ENCODE measurements around the gene PLS1.

The PLS1 gene

GRCh38 chr3:142609136-142609535, 12.9 kb downstream of the PLS1 start:
- H3K4me3 ChIP-seq (ENCODE audit: low read length), result no peak overlapping the region
- no peak for TF ChIP-seq ZNF274 (IDR thresholded peaks at IDR 0.05; ENCODE audit: low read depth, low read length)

GRCh38 chr3:142611206-142611605, 15.0 kb downstream of the PLS1 start:
- no peak for TF ChIP-seq ZNF274 (IDR thresholded peaks at IDR 0.05; ENCODE audit: low read depth, low read length)

GRCh38 chr3:142613491-142613890, 17.3 kb downstream of the PLS1 start:
- no peak for TF ChIP-seq ZNF274 (IDR thresholded peaks at IDR 0.05; ENCODE audit: low read depth, low read length)
- no peak overlapping the region for H3K4me3 ChIP-seq (ENCODE audit: low read length)

More at GRCh38 chr3:142611206-142611605, 15.0 kb downstream of the PLS1 start:
- H3K4me3 ChIP-seq (ENCODE audit: low read length), result no peak overlapping the region

DNA sequence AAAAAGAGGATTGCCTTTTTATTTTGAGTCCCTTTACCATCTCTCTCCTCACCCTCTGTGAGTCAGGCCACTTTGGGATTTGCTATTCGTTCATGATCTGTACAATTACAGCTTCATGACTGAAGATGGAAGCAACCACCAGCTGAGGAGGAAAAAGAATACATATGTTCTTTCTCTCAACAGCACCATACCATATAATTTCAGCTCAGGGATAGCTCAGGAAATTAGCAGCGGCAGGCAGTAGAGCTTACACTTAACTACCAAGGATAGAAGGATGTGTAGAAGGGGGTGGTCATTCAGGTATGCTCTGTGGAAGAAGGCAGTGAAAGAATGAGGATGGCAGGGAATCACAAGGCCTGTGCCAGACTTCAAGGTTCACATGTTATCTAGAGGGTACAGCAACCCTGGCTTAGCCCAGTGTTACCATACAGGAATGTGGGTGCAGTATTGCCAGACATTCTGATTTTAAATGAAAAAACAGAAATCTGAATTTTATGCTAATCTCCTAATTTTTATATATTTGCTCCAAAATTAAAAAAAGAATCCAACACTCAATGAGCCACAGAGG, 17.9 kb downstream of the PLS1 start:
- no peak for TF ChIP-seq ZNF274 (IDR thresholded peaks at IDR 0.05; ENCODE audit: low read depth, low read length)
- no peak overlapping the region for H3K4me3 ChIP-seq (ENCODE audit: low read length)

DNA sequence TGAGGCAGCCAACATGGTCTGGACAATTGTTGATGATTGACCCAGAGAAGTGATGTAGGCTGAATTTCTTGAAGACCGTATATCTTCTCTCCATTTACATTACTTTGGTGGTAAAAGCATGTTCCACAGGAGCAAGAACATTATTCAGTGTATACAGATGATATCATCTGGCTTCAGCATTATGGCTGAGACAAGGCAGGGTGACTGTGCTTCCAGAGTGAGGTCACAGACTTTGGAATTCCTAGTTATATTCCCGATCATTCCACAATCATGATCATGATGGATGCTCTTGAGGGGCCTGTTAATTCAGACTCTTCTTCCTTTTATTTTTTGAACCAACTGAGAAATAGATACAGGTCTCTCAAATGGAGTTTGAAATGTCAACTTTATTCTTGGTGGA, 19.0 kb downstream of the PLS1 start:
- H3K4me3 ChIP-seq (ENCODE audit: low read length), result no peak overlapping the region
- TF ChIP-seq ZNF274 (IDR thresholded peaks at IDR 0.05; ENCODE audit: low read depth, low read length), result no peak

DNA sequence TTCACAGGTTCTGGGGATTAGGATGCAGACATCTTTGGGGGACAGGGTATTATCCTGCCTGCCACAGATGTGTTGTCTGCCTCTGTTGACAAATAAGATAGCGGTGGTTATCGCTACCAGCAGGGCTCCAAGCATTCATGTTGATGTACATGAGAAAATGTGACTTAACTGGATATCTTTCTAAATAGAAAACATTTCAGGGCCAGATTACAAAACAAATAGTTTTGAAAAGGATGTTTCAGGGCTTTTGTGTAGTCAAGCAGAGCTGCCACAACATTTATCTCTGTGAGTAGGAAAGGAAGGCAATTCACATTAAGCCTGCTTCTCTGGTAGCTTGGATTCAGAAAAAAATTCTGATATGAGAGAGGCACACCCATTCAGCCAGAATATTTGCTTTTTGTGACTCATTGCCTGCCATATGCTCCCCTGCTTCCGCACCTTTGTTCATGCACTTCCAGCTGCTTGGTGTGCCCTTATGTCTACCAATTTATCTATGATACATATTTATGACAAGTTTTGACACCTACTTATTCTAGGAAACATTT, 22.8 kb downstream of the PLS1 start:
- TF ChIP-seq ZNF274 (IDR thresholded peaks at IDR 0.05; ENCODE audit: low read depth, low read length), result no peak
- no peak overlapping the region for H3K4me3 ChIP-seq (ENCODE audit: low read length)

- no peak for TF ChIP-seq ZNF274 (IDR thresholded peaks at IDR 0.05; ENCODE audit: low read depth, low read length)
- no peak overlapping the region for H3K4me3 ChIP-seq (ENCODE audit: low read length)
Measured at GRCh38 chr3:142622405-142622804, 26.2 kb downstream of the PLS1 start.

- no peak for TF ChIP-seq ZNF274 (IDR thresholded peaks at IDR 0.05; ENCODE audit: low read depth, low read length)
- no peak overlapping the region for H3K4me3 ChIP-seq (ENCODE audit: low read length)
Measured at GRCh38 chr3:142623194-142623593, 27.0 kb downstream of the PLS1 start.

DNA sequence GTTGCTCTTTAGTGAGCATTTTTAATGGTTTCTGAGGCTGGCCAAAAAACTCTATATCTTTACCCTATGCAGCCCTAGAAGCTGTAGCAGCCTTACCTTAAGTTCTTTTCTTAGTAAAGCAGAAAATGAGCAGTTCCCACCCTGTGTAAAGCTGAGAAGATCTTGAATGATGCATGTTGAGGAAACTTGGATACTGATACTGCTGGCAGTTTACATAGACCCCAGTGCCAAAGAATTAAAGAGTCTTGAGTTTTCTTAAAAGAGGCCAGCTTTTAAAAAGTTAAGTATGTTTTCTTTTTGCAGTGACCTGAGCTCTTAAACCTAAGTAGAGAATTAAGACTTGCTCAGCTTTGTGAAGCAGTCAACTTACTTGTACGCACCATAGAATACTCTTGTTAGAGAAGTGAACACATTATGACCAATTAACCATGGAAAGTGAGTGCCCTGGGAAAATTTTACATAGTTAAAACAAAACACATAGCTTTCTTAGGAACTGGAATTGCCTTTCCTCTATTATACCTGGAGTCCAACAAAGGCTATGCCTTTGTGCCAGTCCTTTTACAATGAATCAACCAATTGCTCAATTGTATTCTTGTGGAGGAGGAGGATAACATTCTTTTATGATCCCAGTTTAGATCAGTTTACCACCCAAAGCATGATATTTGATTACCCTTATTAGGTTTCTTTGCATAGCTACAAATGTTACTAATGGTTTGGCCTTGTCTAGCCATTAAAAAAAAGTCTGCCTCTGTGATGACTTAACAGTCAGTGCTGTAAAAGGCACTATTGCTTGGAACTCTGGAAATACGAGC, 28.4 kb downstream of the PLS1 start:
- H3K4me3 ChIP-seq (ENCODE audit: low read length), result no peak overlapping the region
- TF ChIP-seq ZNF274 (IDR thresholded peaks at IDR 0.05; ENCODE audit: low read depth, low read length), result no peak

- no peak overlapping the region for H3K4me3 ChIP-seq (ENCODE audit: low read length)
- TF ChIP-seq ZNF274 (IDR thresholded peaks at IDR 0.05; ENCODE audit: low read depth, low read length), result no peak
Measured at GRCh38 chr3:142625153-142625440, 28.9 kb downstream of the PLS1 start.

DNA sequence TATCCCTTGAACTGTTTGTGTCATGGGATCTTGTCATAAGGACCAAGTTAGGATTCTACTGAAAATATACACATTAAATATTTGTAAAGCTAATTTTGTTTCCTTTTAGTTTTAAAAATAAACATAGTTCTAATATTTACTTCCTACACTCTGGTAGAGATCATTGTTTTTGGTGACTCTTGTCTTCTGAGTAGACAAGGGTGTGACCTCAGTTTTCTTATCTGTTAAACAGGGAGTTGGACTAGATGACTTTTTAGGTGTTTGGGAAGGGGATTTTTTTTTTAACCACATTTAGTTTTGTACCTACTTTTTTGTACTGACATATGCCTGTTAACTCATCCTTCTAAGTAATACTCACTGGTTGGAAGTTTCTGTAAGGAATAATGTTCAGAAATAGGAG, 30.8 kb downstream of the PLS1 start:
- no peak overlapping the region for H3K4me3 ChIP-seq (ENCODE audit: low read length)
- TF ChIP-seq ZNF274 (IDR thresholded peaks at IDR 0.05; ENCODE audit: low read depth, low read length), result no peak

GRCh38 chr3:142628801-142629200, 32.6 kb downstream of the PLS1 start:
- H3K4me3 ChIP-seq (ENCODE audit: low read length), result no peak overlapping the region
- TF ChIP-seq ZNF274 (IDR thresholded peaks at IDR 0.05; ENCODE audit: low read depth, low read length), result no peak

- no peak for TF ChIP-seq ZNF274 (IDR thresholded peaks at IDR 0.05; ENCODE audit: low read depth, low read length)
- no peak overlapping the region for H3K4me3 ChIP-seq (ENCODE audit: low read length)
Measured at GRCh38 chr3:142633073-142633472, 36.9 kb downstream of the PLS1 start.

DNA sequence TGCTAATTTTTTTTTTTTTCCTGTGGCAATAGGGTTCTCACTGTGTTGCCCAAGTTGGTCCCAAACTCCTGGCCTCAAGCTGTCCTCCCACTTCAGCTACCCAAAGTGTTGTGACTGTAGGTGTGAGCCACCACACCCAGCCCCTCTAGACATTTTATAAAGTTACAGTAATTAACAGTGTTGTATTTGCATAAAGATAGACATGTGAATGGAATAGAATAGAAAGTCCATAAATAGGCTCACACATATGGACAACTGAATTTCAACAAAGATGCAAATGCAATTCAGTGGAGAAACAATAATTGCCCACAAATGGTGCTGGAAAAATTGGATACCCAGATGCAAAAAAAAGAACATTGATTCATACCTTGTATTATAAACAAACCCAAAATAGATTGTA, 39.9 kb downstream of the PLS1 start:
- no peak for TF ChIP-seq ZNF274 (IDR thresholded peaks at IDR 0.05; ENCODE audit: low read depth, low read length)
- no peak overlapping the region for H3K4me3 ChIP-seq (ENCODE audit: low read length)

DNA sequence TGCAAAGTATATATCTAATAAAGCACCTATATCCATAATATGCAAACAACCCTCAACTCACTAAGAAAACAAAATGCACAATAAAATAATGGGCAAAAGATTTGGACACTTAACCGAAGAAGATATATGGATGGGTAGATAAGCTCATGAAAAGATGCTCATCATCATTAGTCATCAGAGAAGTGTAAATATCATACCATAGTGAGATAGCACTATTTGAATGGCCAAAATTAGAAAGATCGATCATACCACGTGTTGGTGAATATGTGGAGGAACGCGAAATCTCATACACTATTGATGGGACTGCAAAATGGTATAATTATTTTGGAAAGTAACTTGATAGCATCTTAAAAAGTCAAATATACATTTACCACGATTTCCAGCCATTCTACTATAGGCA, 40.5 kb downstream of the PLS1 start:
- no peak for TF ChIP-seq ZNF274 (IDR thresholded peaks at IDR 0.05; ENCODE audit: low read depth, low read length)
- no peak overlapping the region for H3K4me3 ChIP-seq (ENCODE audit: low read length)

Data from GM08714 (cell line).